GM04503 (cell line): Measurements from ENCODE around the gene ATP6AP1.

Source experiments
- DNase-seq: peaks from one replicate; pipeline ENCODE4 v3.0.0-alpha.2; 2012; ENCODE audit warnings: low read depth

Gene ATP6AP1

DNA sequence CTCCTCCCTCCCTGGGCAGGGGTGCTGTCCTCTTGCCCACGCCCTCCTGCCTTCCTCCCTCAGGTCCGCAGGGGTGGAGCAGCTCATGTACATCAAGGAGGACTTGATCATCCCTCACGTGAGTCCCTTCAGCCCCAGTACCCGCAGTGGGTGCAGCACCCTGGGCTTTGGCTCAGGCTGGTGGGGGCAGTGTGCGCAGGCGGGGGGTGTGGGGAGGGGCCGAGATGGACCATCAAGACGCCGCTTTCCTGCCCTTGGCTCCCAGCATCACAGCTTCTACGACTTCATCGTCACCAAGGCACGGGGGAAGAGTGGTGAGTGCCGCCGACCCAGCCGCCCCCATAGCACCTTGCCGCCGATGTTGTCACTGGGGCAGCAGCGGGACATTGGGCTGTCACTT is 21.1 kb downstream of the ATP6AP1 start:
- DNase-seq, result no peak

DNA sequence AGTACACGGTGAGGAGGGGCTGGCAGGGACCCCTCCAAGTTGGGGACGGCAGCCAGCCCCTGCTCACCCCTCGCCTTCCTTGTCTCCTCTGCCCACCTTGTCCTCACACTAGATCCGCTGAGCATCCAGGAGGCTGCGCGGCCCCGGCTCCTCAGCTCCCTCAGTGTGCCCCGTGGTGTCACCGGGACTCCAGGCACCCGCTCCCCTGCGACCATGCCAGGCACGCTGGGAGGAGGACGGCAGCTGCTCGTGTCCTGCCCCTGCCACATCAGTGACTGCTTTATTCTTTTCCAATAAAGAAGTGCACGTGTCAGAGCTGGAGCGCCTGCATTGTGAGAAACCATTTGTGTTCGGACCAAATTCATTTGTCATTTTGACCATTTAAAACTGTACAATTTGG is 21.8 kb downstream of the ATP6AP1 start:
- no peak for DNase-seq

DNA sequence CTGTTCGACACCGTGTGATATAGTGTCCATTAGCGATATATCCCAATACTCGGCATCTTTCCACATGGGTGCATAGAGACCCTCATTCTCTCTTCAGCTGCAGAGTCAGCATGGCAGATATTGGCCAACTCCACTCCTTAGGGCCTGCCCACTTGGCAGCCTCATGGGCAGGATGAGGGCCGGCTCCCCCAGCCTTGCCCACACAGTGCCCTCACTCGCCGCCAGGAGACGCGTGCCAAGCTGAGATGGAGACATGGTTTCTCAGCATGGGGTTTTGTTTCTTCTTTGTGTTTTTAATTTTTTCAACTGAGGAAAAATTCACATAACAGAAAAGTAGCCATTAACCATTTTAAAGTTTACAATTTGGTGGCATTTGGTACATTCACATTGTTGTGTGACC is 24.3 kb downstream of the ATP6AP1 start:
- no peak for DNase-seq

DNA sequence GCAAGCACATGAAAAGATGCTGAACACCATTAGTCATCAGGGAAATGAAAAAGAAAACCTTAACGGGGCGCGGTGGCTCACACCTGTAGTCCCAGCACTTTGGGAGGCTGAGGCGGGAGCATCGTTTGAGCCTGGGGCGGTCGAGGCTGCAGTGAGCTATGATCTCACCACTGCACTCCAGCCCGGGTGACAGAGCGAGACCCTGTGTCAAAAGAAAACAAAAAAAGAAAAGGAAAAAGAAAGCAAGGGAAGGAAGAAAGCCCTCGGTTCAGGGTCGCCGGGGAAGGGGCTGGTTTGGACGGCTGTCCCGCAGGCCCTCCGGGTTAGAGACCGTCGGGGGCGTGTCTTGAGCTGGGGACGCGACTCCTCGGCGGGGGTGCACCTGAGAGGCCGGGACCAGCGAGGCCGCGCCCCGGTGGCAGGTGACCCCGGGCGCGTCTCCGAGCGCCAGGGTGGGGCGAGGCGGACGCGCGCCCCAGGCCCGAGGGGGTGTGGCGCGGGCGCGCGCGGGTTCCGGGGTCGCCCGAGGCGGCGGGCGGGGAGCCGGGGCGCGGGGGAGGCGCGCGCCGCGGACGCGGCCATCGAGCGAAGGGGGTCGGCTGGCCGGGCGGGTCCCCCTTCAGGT is 29.1 kb downstream of the ATP6AP1 start:
- DNase-seq, result no peak

DNA sequence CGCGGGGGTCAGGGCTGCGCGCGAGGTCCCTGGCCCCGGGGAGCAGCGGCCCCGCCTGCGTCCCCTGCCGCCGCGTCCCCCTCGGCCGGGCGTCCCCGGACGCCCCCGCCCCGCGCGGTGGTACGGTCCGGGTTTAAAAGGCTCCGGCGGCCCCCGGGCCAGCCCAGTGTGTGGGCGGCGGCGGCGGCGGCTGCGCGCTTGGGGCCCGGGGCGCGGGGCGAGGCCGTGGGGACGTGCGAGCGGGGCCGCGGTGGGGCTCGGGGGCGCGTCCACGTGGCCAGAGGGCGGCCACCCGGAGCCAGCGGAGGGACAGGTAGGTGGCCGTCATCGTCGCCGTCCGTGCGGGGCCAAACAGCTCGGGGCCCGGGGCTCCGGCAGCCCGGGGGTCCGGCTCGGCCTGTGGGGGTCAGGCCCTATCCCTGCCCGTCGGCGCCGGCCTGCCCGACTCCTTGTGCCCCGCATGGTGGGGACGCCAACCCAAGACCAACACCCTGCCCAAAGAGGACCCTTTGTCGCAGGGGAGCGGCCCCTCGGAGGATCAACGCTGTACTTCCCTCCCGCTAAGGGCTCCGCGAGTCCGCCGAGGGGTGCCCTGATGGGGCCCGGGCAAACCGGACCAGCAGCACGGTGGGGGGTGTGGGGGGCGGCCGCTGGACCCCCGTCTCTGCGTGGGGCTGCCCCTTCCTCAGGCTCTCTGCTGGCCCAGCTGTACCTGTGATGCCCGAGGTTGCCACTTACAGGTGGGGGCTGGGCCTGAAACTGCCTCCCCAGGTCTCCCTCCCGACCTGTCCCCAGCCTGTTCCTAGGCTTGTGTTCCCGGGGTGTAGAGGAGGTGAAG is 29.9 kb downstream of the ATP6AP1 start, which contains the start of gene PLXNA3:
Gene PLXNA3, plus strand, starts transcription at position 166 of the 838 bp plus-strand sequence. CDS start 1,903 bp downstream, outside the sequence.
- no peak for DNase-seq

DNA sequence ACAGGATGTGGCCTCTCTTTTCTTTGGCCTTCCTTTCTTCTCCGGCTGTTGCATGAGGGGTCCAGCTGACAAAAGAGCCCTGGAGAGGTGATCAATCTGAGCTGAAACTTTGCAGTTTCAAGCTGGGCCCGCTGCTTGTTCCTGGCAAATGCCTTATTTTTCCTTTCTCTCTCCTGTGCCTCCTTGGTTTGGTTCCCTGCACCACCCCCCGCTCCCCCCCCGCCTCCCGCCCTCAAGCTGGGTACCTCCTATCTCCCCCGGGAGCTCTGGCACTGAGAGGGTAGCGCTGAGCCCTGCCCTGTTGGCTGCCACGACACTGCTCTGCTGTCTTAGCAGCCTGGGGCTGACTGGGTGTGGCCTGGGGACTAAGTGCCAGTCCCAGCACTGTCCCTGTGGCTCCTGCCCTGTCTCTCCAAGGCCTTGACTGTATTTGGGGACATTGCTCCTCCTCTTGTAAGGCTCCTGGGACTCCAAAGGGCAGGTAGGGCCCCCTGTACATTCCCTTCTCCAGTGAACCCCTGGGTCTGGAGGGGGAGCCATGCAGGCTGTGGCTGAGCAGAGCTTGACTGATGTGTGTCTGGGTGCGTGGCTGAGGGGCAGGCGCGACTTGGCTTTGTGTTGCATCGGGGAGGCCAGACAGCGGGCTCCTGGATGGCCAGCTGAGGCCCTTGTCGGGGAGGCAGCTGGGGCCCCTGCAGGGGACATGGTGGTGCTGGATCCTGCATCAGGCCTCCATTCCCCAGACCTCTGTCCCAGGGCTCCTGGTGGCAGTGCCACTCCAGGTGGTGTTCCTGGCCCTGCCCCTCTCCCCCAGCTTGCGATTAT is 30.7 kb downstream of the ATP6AP1 start:
- no peak for DNase-seq

DNA sequence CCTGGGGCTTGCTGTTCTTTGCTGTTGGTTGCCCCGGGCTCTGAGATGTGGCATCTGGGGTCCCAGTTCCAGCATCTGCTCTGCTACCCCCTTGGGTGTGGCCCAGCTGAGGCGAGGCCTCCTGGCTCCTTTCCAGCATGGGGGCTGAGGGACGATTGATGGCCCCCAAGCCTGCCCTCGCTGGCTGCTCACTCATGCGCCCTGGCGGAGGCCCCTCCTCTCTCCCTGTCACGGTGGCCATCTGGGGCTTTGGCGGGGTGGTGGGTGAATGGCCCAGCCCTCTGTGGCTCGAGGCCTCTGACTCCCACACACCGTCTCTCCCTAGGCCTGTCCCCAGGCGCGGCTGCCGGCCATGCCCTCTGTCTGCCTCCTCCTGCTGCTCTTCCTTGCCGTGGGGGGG is 31.4 kb downstream of the ATP6AP1 start:
- DNase-seq, result no peak

DNA sequence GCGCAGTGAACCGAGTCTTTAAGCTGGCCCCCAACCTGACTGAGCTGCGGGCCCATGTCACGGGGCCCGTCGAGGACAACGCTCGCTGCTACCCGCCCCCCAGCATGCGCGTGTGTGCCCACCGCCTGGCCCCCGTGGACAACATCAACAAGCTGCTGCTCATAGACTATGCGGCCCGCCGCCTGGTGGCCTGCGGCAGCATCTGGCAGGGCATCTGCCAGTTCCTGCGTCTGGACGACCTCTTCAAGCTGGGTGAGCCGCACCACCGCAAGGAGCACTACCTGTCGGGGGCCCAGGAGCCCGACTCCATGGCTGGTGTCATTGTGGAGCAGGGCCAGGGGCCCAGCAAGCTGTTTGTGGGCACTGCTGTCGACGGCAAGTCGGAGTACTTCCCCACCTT is 31.8 kb downstream of the ATP6AP1 start:
- DNase-seq, result no peak

DNA sequence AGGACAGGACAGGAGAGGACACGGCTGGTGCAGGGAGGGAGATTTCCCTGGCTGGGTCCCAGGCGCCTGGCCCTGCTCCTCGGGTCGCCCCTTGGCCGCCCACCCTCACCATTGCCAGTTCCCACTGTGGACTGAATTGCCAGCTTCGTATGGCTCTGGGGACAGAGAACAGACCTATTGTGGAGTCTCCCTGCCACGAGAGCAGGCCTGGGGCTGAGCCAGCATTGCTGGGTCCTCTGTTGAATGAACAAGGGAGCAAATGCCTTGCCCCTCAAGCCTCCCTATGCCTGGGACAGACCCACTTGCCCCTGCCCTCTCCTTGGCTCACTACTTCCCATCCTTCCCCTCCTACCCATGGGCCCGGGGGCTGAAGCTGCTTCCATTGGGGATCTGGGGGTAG is 33.9 kb downstream of the ATP6AP1 start:
- no peak for DNase-seq

DNA sequence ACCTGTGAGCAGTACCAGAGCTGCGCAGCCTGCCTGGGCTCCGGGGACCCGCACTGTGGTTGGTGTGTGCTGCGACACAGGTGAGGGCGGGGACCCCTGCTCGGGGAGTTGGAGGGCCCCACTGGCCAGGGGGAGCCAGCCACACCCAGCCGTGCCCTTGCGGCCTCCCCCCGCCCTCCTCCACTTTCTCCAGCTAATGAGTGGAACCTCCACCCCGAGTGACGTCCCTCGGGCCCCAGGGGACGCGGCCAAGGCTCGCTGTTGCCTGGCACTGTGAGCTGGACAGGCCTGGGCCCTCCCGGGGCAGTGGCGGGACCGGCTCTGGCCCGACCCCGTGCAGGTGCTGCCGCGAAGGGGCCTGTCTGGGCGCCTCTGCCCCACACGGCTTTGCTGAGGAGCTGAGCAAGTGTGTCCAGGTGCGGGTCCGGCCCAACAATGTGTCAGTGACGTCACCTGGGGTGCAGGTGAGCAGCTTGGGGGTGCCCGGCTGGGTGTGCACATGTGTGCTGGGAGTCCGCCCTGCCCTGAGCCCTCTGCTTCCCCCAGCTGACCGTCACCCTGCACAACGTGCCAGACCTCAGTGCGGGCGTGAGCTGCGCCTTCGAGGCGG is 35.2 kb downstream of the ATP6AP1 start:
- DNase-seq, result no peak

DNA sequence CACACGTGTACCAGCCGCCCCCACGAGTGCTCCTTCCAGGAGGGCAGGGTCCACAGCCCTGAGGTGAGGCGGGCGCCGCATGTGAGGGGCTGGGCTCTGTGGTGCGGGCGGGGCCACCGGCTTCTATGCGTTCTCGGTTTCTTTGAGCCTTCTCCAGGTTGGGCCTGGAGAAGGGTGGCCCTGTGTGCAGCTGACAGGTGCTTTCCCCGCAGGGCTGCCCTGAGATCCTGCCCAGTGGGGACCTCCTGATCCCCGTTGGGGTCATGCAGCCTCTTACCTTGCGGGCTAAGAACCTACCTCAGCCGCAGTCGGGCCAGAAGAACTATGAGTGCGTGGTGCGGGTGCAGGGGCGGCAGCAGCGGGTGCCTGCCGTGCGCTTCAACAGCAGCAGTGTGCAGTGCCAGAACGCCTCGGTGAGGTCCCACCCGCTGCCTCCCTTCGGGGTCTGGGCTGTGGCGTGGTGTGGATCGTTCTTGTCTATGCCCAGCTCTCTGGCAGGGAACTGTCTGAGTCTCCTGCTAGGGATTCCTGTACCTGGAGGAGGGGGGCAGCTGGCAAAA is 36.4 kb downstream of the ATP6AP1 start:
- DNase-seq, result no peak

DNA sequence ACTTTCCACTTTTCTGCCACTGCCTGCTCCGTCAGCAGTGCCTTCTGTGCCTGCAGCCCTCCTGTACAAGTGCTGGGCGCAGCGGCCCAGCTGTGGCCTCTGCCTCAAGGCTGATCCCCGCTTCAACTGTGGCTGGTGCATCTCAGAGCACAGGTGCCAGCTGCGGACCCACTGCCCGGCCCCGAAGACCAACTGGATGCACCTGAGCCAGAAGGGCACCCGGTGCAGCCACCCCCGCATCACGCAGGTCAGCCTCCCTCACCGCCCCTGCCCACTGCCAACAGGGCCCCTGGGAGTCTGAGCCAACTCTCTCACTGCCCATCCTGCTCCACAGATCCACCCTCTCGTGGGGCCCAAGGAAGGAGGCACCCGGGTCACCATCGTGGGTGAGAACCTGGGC is 37.1 kb downstream of the ATP6AP1 start:
- no peak for DNase-seq

DNA sequence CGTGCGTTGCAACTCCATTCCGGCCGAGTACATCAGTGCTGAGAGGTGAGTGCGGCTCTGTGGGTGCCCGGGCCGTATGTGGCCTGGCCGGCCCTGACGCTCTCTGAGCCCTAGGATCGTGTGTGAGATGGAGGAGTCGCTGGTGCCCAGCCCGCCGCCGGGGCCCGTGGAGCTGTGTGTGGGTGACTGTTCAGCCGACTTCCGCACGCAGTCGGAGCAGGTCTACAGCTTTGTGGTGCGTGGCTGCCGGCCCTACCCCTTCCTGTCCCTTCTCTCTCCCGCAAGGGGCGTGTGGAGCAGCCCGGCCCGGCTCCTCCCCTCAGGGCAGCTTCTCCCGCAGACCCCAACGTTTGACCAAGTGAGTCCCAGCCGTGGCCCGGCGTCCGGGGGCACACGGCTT is 37.6 kb downstream of the ATP6AP1 start:
- DNase-seq, result no peak

DNA sequence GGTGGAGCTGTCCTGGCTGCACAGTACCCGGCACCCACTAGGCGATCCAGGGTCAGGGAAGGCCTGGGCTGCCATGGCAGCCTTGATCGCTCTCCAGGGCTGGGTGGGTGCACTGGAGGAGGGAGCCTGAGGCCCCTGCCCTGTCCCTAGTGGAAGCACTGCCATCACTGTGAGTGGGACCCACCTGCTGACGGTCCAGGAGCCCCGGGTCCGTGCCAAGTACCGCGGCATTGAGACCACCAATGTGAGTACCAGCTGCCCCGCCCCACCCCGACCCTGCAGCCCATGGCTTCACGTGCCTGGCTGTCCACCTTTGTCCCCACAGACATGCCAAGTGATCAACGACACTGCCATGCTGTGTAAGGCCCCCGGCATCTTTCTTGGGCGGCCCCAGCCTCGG is 38.4 kb downstream of the ATP6AP1 start:
- no peak for DNase-seq

DNA sequence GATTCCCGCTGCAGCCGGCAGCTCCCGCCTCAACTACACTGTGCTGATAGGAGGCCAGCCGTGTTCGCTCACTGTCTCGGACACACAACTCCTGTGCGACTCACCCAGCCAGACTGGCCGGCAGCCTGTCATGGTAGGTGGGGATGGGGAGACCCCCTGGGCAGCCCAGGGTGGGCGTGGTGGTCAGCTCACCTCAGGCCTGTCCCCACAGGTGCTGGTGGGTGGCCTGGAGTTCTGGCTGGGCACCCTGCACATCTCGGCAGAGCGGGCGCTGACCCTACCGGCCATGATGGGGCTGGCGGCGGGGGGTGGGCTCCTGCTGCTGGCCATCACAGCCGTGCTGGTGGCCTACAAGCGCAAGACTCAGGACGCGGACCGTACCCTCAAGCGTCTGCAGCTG is 39.1 kb downstream of the ATP6AP1 start:
- no peak for DNase-seq

DNA sequence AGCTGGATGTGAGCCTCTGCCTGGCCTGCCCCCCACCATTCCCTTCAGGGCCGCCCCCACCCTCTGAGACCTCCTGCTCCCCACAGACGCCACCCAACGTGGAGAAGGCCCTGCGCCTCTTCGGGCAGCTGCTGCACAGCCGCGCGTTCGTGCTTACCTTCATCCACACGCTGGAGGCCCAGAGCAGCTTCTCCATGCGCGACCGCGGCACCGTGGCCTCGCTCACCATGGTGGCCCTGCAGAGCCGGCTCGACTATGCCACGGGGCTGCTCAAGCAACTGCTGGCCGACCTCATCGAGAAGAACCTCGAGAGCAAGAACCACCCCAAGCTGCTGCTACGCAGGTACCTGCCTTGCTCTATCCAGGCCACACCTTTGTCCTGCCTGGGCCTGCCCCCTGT is 39.7 kb downstream of the ATP6AP1 start:
- no peak for DNase-seq

DNA sequence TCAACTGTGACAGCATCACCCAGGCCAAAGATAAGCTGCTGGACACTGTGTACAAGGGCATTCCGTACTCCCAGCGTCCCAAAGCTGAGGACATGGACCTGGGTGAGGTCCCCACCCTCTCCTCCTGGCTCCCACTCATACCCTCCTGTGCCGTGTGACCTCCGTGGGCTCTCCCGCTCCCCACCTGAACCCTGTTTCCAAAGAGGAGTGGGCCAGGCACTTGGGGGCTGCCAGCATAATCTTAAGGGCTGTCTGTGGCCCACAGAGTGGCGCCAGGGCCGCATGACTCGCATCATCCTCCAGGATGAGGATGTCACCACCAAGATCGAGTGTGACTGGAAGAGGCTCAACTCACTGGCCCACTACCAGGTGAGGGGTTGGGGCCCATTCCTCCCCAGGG is 40.6 kb downstream of the ATP6AP1 start:
- no peak for DNase-seq

DNA sequence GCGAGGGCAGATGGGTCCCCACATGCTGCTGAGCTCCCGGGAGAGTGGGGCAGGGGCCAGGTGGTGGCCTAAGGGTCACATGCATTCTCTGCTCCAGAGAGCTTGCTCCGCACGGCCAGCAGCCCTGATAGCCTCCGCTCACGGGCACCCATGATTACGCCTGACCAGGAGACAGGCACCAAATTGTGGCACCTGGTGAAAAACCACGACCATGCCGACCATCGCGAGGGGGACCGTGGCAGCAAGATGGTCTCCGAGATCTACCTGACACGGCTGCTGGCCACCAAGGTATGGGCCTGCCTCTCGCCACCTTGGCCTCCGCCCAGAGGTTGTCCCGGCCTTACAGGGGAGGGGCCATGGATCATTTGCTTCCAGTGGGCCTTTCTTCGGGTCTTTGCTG is 41.4 kb downstream of the ATP6AP1 start:
- no peak for DNase-seq

DNA sequence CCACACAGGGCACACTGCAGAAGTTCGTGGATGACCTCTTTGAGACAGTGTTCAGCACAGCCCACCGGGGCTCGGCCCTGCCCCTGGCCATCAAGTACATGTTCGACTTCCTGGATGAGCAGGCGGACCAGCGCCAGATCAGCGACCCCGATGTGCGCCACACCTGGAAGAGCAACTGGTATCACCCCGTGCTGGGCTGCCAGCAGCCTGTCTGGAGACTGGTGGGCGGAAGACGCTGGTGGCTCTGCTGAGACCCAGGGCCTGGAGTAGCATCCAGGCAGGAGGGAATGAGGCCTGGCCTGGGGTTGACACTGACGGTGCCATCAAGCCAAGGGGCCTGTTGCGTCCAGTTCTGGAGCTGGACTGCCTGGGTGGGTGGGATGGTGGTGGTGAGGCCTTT is 42.0 kb downstream of the ATP6AP1 start:
- DNase-seq, result no peak

DNA sequence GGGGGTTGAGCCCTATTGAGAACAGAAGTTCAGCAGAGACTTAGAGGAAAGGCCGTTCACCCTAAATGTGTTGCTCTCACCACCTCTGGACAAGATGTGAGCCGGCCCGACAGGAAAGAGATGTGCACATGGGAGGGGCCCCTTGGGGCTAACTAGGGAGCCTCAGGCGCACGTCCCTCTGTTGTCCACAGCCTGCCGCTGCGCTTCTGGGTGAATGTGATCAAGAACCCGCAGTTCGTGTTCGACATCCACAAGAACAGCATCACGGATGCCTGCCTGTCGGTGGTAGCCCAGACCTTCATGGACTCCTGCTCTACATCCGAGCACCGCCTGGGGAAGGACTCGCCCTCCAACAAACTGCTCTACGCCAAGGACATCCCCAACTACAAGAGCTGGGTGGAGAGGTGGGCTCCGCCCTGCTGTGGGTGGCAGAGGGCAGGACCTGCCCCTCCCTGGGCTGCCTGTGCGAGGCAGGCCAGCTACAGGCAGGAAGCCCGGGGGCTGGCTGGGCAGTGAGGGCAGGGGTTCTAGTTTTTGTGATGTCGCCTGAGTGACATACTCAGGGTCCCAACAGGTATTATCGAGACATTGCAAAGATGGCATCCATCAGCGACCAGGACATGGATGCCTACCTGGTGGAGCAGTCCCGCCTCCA is 42.6 kb downstream of the ATP6AP1 start:
- no peak for DNase-seq

DNA sequence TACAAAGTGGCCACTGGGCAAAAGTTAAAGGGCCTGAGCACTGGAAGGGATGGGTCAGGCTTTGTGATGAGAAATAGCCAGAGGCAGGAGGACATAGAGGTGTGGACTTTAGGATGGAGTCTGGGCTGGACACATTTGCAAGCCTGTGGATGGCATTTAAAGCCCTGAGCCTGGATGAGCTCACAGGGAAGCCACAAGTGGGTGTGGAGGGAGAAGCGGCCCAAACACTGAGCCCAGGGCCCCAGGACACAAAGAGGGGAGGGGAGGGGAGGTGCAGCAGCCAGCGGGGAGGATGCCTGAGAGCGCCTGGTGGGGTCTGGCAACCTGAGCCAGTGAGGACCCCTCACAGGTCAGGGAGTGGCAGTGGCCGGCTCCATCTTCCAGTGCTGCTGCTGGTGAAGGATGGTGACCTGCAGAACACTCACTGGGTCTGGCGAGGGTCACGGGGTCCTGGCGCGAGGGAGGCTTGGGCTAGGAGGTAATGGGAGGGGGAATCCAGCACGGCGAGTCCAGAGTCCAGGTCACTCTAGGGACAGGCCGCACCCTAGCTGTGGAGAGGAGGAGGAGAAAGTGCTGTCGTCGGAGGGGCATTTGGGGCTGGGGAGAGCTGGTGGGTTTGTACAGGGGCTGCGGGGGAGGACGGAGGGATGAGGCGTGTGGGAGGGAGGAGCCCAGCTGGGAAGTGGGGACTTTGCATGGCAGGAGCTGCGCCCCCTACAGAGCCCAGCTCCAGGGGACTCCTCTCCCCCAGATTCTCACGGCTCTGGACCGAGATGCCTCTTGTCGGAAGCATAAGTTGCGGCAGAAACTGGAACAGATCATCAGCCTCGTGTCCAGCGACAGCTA is 43.6 kb downstream of the ATP6AP1 start:
- DNase-seq, result no peak
